HK-2 (cell line): Measurements from ENCODE around the gene PCDHA2.
"Not testable (repeated sequence)": the region's sequence is repeated elsewhere in the genome, so short reads cannot be mapped to it uniquely, and the experiment has no call there.

ENCODE experiments used
- DNase-seq: peaks from one replicate; pipeline ENCODE4 v3.0.0-alpha.2; 2018; ENCODE audit not compliant: unreplicated experiment

Gene PCDHA2

GRCh38 chr5:140794595-140795258, at the start of gene PCDHA2:
Gene PCDHA2 (plus strand): TSS chr5:140794852.
- no peak for DNase-seq

GRCh38 chr5:140753561-140753960, 41.1 kb upstream of the PCDHA2 start:
- no peak for DNase-seq

- DNase-seq, result no peak
These were observed 30.3 kb upstream of the PCDHA2 start for GRCh38 chr5:140764177-140764973.

- no peak for DNase-seq
These were observed 27.2 kb upstream of the PCDHA2 start for GRCh38 chr5:140767444-140767843.

GRCh38 chr5:140780512-140780911, 14.1 kb upstream of the PCDHA2 start:
- DNase-seq, result no peak

- DNase-seq, result no peak
These were observed 8.6 kb upstream of the PCDHA2 start, which contains the start of gene PCDHA1 for GRCh38 chr5:140785905-140786686. Gene PCDHA1 (plus strand): TSS chr5:140786140.

GRCh38 chr5:140787422-140787821, 7.2 kb upstream of the PCDHA2 start:
- not testable (repeated sequence) for DNase-seq

GRCh38 chr5:140787849-140788504, 6.7 kb upstream of the PCDHA2 start:
- not testable (repeated sequence) for DNase-seq

GRCh38 chr5:140791089-140791488, 3.6 kb upstream of the PCDHA2 start:
- DNase-seq, result no peak

GRCh38 chr5:140795259-140795641, 598 bp downstream of the PCDHA2 start:
- DNase-seq, result no peak

GRCh38 chr5:140796072-140796717, 1.5 kb downstream of the PCDHA2 start:
- DNase-seq, result not testable (repeated sequence)

GRCh38 chr5:140796718-140797095, 2.1 kb downstream of the PCDHA2 start:
- DNase-seq, result no peak

- DNase-seq, result no peak
These were observed 6.3 kb downstream of the PCDHA2 start, which contains the start of gene PCDHA3 for GRCh38 chr5:140800816-140801493. Gene PCDHA3 (plus strand): TSS chr5:140801057.

GRCh38 chr5:140801494-140801841, 6.8 kb downstream of the PCDHA2 start:
- DNase-seq, result no peak

- DNase-seq, result not testable (repeated sequence)
These were observed 7.7 kb downstream of the PCDHA2 start for GRCh38 chr5:140802381-140802780.

GRCh38 chr5:140802781-140803271, 8.2 kb downstream of the PCDHA2 start:
- DNase-seq, result no peak

- no peak for DNase-seq
These were observed 12.5 kb downstream of the PCDHA2 start, which contains the start of gene PCDHA4 for GRCh38 chr5:140806834-140807775. Gene PCDHA4 (plus strand): TSS chr5:140807068.

GRCh38 chr5:140808241-140808888, 13.7 kb downstream of the PCDHA2 start:
- not testable (repeated sequence) for DNase-seq

- no peak for DNase-seq
These were observed 14.2 kb downstream of the PCDHA2 start for GRCh38 chr5:140808889-140809291.
